Tibial artery (tissue), 4 donors: ENCODE data around the gene SUMO4.
"Not testable (repeated sequence)": the region's sequence is repeated elsewhere in the genome, so short reads cannot be mapped to it uniquely, and the experiment has no call there.

Source experiments
- DNase-seq, 2 donors: peaks; one replicate each; pipeline ENCODE4 v3.0.0-alpha.2; 2019
- H3K27ac ChIP-seq, 2 donors: fragments of 200-600 bp; sonication (generic) in 1 of 2; 1 replicate in 1 of 2; 2 replicates in 1 of 2; pipeline ENCODE4 v1.5.1; 2018 to 2019; ENCODE audit warnings: mild to moderate bottlenecking in 1 of 2
- H3K27me3 ChIP-seq, 2 donors: fragments of 200-600 bp; sonication (generic) in 1 of 2; one replicate each; pipeline versions ENCODE4 v1.5.1 to v1.6.0; 2016 to 2019
- H3K36me3 ChIP-seq, 3 donors: fragments of 200-600 bp; sonication (generic) in 2 of 3; one replicate each; pipeline ENCODE4 v1.5.1; 2016 to 2019; ENCODE audit warnings: mild to moderate bottlenecking in 2 of 3
- H3K4me1 ChIP-seq, 4 donors: fragments of 200-600 bp; sonication (generic) in 2 of 4; 1 replicate in 3 of 4; 2 replicates in 1 of 4; pipeline ENCODE4 v1.5.1; 2016 to 2019
- H3K4me3 ChIP-seq, 2 donors: fragments of 200-600 bp; sonication (generic) in 1 of 2; 1 replicate in 1 of 2; 2 replicates in 1 of 2; pipeline ENCODE4 v1.5.1; 2018 to 2019; ENCODE audit warnings: mild to moderate bottlenecking in 2 of 2
- H3K9me3 ChIP-seq, 3 donors: fragments of 200-600 bp; sonication (generic) in 1 of 3; one replicate each; pipeline ENCODE4 v1.5.1; 2016 to 2019
- intact Hi-C: fragments of 100-400 bp; cut with DNase I; formaldehyde crosslinking; loops from one replicate; pipeline ENCODE4 v1.15.0; 2023; ENCODE audit warnings: low total_unique reads
- TF ChIP-seq, protein P1 (sequence below), 2 experiments: fragments of 200-600 bp in 1 of 2; fragments of 450-650 bp in 1 of 2; IDR thresholded peaks; one replicate each; pipeline ENCODE4 v1.5.1; 2017 to 2019; ENCODE audit warnings: antibody characterized with exemption in 2 of 2, mild to moderate bottlenecking in 1 of 2, moderate library complexity in 1 of 2

The SUMO4 gene

DNA sequence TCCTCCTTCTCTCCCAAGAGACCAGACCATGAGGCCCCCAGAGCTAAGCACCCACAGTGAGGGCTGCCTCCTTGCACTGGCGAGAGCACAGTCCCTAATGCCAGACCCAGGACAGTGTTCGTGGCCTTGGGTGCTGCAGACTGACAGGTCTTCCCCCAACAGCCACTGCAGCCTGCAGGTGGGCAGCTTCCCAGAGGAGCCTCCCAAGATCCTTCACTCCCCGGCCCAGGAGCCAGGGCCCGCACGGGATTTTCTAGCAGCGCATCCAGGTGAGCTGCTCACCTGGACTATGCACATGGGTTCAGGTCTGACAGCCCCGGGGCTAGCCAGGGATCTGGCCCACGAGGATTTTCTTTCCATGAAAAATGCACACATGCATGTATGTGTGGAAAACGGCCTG, 41.7 kb downstream of the SUMO4 start:
- intact Hi-C loops = no loop called here

GRCh38 chr6:149443411-149444181, 43.5 kb downstream of the SUMO4 start:
- Histone ChIP-seq H3K27me3 (peaks cover 0 to 60% of the 10 kb centered on the region in 2 donors), H3K36me3 (no peaks in the 10 kb centered on the region), H3K4me1 (peaks cover 0 to 10% (median 6%) of the 10 kb centered on the region in 4 donors), H3K27ac (no peak overlapping the region), H3K4me3 (no peak overlapping the region), H3K9me3 (no peaks in the 10 kb centered on the region)
- TF ChIP-seq, protein P1, sequence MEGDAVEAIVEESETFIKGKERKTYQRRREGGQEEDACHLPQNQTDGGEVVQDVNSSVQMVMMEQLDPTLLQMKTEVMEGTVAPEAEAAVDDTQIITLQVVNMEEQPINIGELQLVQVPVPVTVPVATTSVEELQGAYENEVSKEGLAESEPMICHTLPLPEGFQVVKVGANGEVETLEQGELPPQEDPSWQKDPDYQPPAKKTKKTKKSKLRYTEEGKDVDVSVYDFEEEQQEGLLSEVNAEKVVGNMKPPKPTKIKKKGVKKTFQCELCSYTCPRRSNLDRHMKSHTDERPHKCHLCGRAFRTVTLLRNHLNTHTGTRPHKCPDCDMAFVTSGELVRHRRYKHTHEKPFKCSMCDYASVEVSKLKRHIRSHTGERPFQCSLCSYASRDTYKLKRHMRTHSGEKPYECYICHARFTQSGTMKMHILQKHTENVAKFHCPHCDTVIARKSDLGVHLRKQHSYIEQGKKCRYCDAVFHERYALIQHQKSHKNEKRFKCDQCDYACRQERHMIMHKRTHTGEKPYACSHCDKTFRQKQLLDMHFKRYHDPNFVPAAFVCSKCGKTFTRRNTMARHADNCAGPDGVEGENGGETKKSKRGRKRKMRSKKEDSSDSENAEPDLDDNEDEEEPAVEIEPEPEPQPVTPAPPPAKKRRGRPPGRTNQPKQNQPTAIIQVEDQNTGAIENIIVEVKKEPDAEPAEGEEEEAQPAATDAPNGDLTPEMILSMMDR (IDR thresholded peaks at IDR 0.05) = no peak
- DNase-seq = no peak
- intact Hi-C loops = no loop called here

More for the DNA sequence above, 41.7 kb downstream of the SUMO4 start:
- TF ChIP-seq, protein P1 (IDR thresholded peaks at IDR 0.05) = no peak
- Histone ChIP-seq H3K4me1 (peaks cover 0 to 10% (median 6%) of the 10 kb centered on the region in 4 donors), H3K36me3 (no peaks in the 10 kb centered on the region), H3K4me3 (no peak overlapping the region), H3K27me3 (peaks cover 0 to 46% of the 10 kb centered on the region in 2 donors), H3K9me3 (no peaks in the 10 kb centered on the region), H3K27ac (no peak overlapping the region)
- DNase-seq = no peak

GRCh38 chr6:149444360-149445094, 44.5 kb downstream of the SUMO4 start:
- peaks cover 0 to 67% of the 10 kb centered on the region in 2 donors for H3K27me3 ChIP-seq
- intact Hi-C loops, H3K4me1 ChIP-seq, H3K9me3 ChIP-seq, H3K4me3 ChIP-seq, H3K36me3 ChIP-seq, H3K27ac ChIP-seq: not testable (repeated sequence)
- peak in 1 of 2 donors; percentile 42 for DNase-seq

DNA sequence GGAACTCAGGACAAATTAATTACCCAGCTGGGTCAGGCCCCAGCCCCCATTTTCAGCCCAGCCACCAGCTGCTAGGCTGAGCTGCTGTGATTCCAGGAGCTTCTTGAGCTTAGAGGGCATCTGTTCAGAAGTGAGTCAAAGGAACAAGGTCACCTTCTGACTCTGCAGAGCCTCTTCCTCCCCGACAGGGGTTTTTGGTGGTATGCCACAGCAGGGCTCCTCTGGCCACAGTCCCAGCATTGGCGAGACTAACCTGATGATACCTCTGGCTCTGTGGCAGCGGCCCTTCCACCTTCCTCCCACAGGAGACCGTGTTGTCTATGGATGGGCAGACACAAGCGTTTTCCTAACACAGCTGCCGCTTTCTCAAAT, 45.0 kb downstream of the SUMO4 start:
- peaks cover 0 to 66% of the 10 kb centered on the region in 2 donors for H3K27me3 ChIP-seq
- TF ChIP-seq, protein P1 (IDR thresholded peaks at IDR 0.05) = no peak
- intact Hi-C loops = no loop called here

DNA sequence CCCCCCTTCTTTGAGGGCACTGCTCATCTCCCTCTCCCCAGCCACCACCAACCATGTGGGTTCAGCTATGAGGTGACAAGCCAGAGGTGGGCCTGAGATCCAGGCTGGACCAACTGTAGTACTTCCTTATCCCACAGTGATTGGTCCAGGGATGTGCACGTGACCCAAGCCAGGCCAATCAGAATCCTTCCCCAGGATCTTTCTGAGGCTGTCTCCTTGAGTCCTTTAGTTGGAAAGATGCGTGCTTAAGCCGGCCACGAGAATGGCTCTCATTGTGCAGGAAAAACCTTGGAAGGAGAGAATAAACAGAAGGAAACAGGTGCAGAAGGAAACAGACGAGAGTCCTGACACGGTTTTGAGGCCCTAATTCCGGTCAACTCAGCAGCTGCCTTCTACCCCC, 45.5 kb downstream of the SUMO4 start:
- H3K4me1 ChIP-seq = peaks cover 0 to 15% (median 9%) of the 10 kb centered on the region in 4 donors
- H3K36me3 ChIP-seq = no peaks in the 10 kb centered on the region
- H3K9me3 ChIP-seq = no peaks in the 10 kb centered on the region
- TF ChIP-seq, protein P1 (IDR thresholded peaks at IDR 0.05) = no peak
- H3K4me3 ChIP-seq = no peak overlapping the region
- no peak overlapping the region for H3K27ac ChIP-seq
- no peak for DNase-seq
- intact Hi-C loops = no loop called here
- peaks cover 0 to 67% of the 10 kb centered on the region in 2 donors for H3K27me3 ChIP-seq

More for the DNA sequence above, 45.0 kb downstream of the SUMO4 start:
- no peak for DNase-seq
- H3K9me3 ChIP-seq = no peaks in the 10 kb centered on the region
- H3K36me3 ChIP-seq = no peaks in the 10 kb centered on the region
- no peak overlapping the region for H3K27ac ChIP-seq
- peaks cover 0 to 10% (median 6%) of the 10 kb centered on the region in 4 donors for H3K4me1 ChIP-seq
- no peak overlapping the region for H3K4me3 ChIP-seq
